Right ventricle myocardium superior (tissue), 1 donor: Measurements from ENCODE around the gene CEL. TPM values are rescaled to one million over a fixed set of nuclear protein-coding genes. Genes with fewer than 3 reads are reported as not detected.
A peak's percentile ranks its signal among the peaks of the same experiment; 100 is the strongest.
"Not testable (repeated sequence)": the region's sequence is repeated elsewhere in the genome, so short reads cannot be mapped to it uniquely, and the experiment has no call there.

Source experiments
- ATAC-seq: fragments of 200-7000 bp; cut with Tn5 transposase; one replicate; pipeline ENCODE4 v1.9.1; 2020; ENCODE audit warnings: mild to moderate bottlenecking; ENCODE audit not compliant: poor library complexity
- DNase-seq: peaks from one replicate; pipeline ENCODE4 v3.0.0-alpha.2; 2020
- intact Hi-C: fragments of 100-400 bp; cut with DNase I; formaldehyde crosslinking; loops from one replicate; pipeline ENCODE4 v1.11.2; 2022
- total RNA-seq: library from RNA; stranded (reverse); fragmentation: NEBNext Ultra II Directional; extraction: Animal tissue kit (Norgen Biotek cat#: 25700); gene quantifications from one replicate; pipeline ENCODE4 v1.2.1, GENCODE V29; 2021
- donor health status: DM: no; HTN: yes; CAD: no; lungs with severe emphysema.

The CEL gene
- total RNA-seq, 1 donor from 2014 or later = 7.3 TPM

- ATAC-seq (no peak), DNase-seq (no peak)
- intact Hi-C loops = no loop called here
These were observed 2.2 kb upstream of the CEL start for GRCh38 chr9:133059623-133060022.

- intact Hi-C loops = no loop called here
- DNase-seq (no peak), ATAC-seq (peak; percentile 6)
These were observed 1.4 kb upstream of the CEL start for GRCh38 chr9:133060417-133060841.

GRCh38 chr9:133061019-133061763 lies 590 bp upstream of the CEL start:
- ATAC-seq = peak; percentile 57
- intact Hi-C loops, DNase-seq: not testable (repeated sequence)

- ATAC-seq = not testable (repeated sequence)
These were observed 788 bp downstream of the CEL start for GRCh38 chr9:133062569-133062968.

GRCh38 chr9:133063159-133063499 lies 1.3 kb downstream of the CEL start:
- DNase-seq (no peak), ATAC-seq (no peak)
- intact Hi-C loops = no loop called here

More at GRCh38 chr9:133062569-133062968, 788 bp downstream of the CEL start:
- intact Hi-C loops, DNase-seq: not testable (repeated sequence)

- ATAC-seq = no peak
These were observed 1.9 kb downstream of the CEL start for GRCh38 chr9:133063500-133064231.

GRCh38 chr9:133064241-133065069 lies 2.7 kb downstream of the CEL start:
- intact Hi-C loops = no loop called here
- DNase-seq (no peak), ATAC-seq (no peak)

More at GRCh38 chr9:133063500-133064231, 1.9 kb downstream of the CEL start:
- no peak for DNase-seq
- intact Hi-C loops = no loop called here

GRCh38 chr9:133065070-133065388 lies 3.2 kb downstream of the CEL start:
- intact Hi-C loops = no loop called here
- DNase-seq (no peak), ATAC-seq (no peak)

GRCh38 chr9:133066181-133066983 lies 4.6 kb downstream of the CEL start:
- DNase-seq (no peak), ATAC-seq (no peak)
- intact Hi-C loops = no loop called here

- intact Hi-C loops = no loop called here
- no peak for DNase-seq
These were observed 5.2 kb downstream of the CEL start for GRCh38 chr9:133067006-133067405.

GRCh38 chr9:133067813-133068212 lies 6.0 kb downstream of the CEL start:
- ATAC-seq = no peak
- intact Hi-C loops = no loop called here
- no peak for DNase-seq

More at GRCh38 chr9:133067006-133067405, 5.2 kb downstream of the CEL start:
- ATAC-seq = no peak

- intact Hi-C loops, ATAC-seq, DNase-seq: not testable (repeated sequence)
These were observed 6.7 kb downstream of the CEL start for GRCh38 chr9:133068431-133068830.

GRCh38 chr9:133070500-133070961 lies 8.8 kb downstream of the CEL start:
- intact Hi-C loops, DNase-seq: not testable (repeated sequence)
- peak; percentile 19 for ATAC-seq

GRCh38 chr9:133070985-133071384 lies 9.2 kb downstream of the CEL start:
- ATAC-seq, intact Hi-C loops, DNase-seq: not testable (repeated sequence)

- DNase-seq = no peak
- no peak for ATAC-seq
- intact Hi-C loops = no loop called here
These were observed 9.8 kb downstream of the CEL start for GRCh38 chr9:133071484-133072150.

GRCh38 chr9:133072210-133072609 lies 10.4 kb downstream of the CEL start:
- ATAC-seq, DNase-seq, intact Hi-C loops: not testable (repeated sequence)

- DNase-seq = no peak
- intact Hi-C loops = no loop called here
- ATAC-seq = no peak
These were observed 11.6 kb downstream of the CEL start for GRCh38 chr9:133073086-133074014.
